OCI-LY1 (cell line): ENCODE data around the gene RASSF5.

Experiments
- H2AFZ ChIP-seq: fragments of 200-600 bp; sonication (generic), shearing (Covaris generic); 2 replicates; pipeline ENCODE4 v1.6.0; 2014; ENCODE audit warnings: antibody characterized with exemption, mild to moderate bottlenecking, low read length
- H3F3A ChIP-seq: fragments of 200-600 bp; sonication (generic), shearing (Covaris generic); 2 replicates; pipeline ENCODE4 v1.6.0; 2014; ENCODE audit warnings: mild to moderate bottlenecking, antibody characterized with exemption, low read length, moderate library complexity; ENCODE audit not compliant: insufficient read depth
- H3K27ac ChIP-seq: fragments of 200-600 bp; sonication (generic); 2 replicates; pipeline ENCODE4 v1.5.1; 2014; ENCODE audit warnings: low read length, mixed run types, mild to moderate bottlenecking, low read depth; ENCODE audit not compliant: poor library complexity, severe bottlenecking
- H3K27me3 ChIP-seq: fragments of 200-600 bp; sonication (generic); 2 replicates; pipeline ENCODE4 v1.6.0; 2014; ENCODE audit warnings: antibody characterized with exemption, mild to moderate bottlenecking, low read length, moderate library complexity; ENCODE audit not compliant: insufficient read depth
- H3K36me3 ChIP-seq: fragments of 200-600 bp; sonication (generic); 2 replicates; pipeline ENCODE4 v1.6.1; 2014; ENCODE audit warnings: mild to moderate bottlenecking, antibody characterized with exemption, low read length, moderate library complexity, mixed read lengths; ENCODE audit not compliant: insufficient read depth
- H3K4me1 ChIP-seq: fragments of 200-600 bp; sonication (generic); 2 replicates; pipeline ENCODE4 v1.5.1; 2014; ENCODE audit warnings: mild to moderate bottlenecking, low read length, moderate library complexity; ENCODE audit not compliant: insufficient read depth, severe bottlenecking
- H3K4me2 ChIP-seq: fragments of 200-600 bp; sonication (generic), shearing (Covaris generic); 2 replicates; pipeline ENCODE4 v1.6.1; 2014; ENCODE audit warnings: low read length
- H3K4me3 ChIP-seq: fragments of 200-600 bp; sonication (generic); 2 replicates; pipeline ENCODE4 v1.5.1; 2014; ENCODE audit warnings: low read length, low read depth, mild to moderate bottlenecking, mixed read lengths; ENCODE audit not compliant: poor library complexity, severe bottlenecking
- H3K79me2 ChIP-seq: fragments of 200-600 bp; shearing (Covaris generic); 2 replicates; pipeline ENCODE4 v1.6.1; 2016; ENCODE audit warnings: mixed run types, low read length, mixed read lengths; ENCODE audit not compliant: insufficient read depth
- H3K9ac ChIP-seq: fragments of 200-600 bp; sonication (generic), shearing (Covaris generic); 2 replicates; pipeline ENCODE4 v1.6.1; 2014; ENCODE audit warnings: mild to moderate bottlenecking, low read length, mixed read lengths
- H3K9me2 ChIP-seq: fragments of 200-600 bp; sonication (generic), shearing (Covaris generic); 2 replicates; pipeline ENCODE4 v1.6.1; 2014; ENCODE audit warnings: low read depth, mild to moderate bottlenecking, low read length, mixed read lengths
- H3K9me3 ChIP-seq: fragments of 200-600 bp; shearing (Covaris generic); 2 replicates; pipeline ENCODE4 v1.6.1; 2014; ENCODE audit warnings: low read length, mixed read lengths
- H4K20me1 ChIP-seq: fragments of 200-600 bp; sonication (generic), shearing (Covaris generic); 2 replicates; pipeline ENCODE4 v1.6.0; 2016; ENCODE audit warnings: mild to moderate bottlenecking, low read length; ENCODE audit not compliant: insufficient read depth
- CTCF ChIP-seq: fragments of 200-600 bp; sonication (generic), shearing (Covaris generic); IDR thresholded peaks from 2 replicates; pipeline ENCODE4 v1.5.1; 2017; ENCODE audit warnings: mild to moderate bottlenecking, antibody characterized with exemption, low read length, moderate library complexity, mixed read lengths
- EZH2 ChIP-seq: fragments of 200-600 bp; sonication (generic), shearing (Covaris generic); IDR thresholded peaks from 2 replicates; pipeline ENCODE4 v1.8.0; 2017; ENCODE audit warnings: borderline replicate concordance, mixed run types, mild to moderate bottlenecking, antibody characterized with exemption, low read length, moderate library complexity, mixed read lengths

The RASSF5 gene

DNA sequence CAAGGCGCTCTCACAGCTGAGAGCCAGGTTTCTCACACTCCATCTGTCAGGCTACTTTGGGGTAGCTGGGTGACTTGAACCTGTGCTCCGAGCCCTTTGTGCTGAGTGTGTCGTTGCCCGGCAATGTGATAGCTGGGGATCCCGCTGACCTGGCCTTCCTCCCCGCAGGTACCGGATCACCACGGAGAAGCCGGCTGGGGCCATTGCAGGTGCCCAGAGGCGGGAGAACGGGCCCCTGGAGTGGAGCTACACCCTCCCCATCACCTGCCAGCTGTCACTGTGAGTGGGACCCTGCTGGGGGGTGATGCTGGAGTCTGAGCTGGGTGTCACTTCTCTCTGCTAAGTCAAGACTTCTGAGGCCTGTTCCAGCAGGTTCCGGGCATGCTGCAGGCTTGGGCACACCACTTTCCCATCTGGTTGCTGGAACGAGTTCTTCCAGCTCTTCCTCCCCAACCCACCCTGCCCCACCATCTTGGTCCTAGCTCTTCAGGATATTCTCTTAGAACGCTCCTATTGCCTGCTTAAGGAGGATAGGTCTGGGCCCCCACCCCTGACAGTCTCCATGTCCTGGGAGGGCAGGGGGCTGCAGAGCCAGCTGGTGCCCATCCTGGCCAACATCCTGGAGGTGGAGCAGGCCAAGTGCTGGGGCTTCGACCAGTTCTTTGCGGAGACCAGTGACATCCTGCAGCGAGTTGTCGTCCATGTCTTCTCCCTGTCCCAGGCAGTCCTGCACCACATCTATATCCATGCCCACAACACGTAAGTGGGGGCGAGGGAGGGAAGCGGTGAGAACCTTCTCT is 29.6 kb upstream of the RASSF5 start:
- H3K36me3 ChIP-seq, result peaks cover 82% of the 10 kb centered on the region
- H3K9me3 ChIP-seq, result no peaks in the 10 kb centered on the region
- TF ChIP-seq EZH2, result no peak
- TF ChIP-seq CTCF, result no peak

DNA sequence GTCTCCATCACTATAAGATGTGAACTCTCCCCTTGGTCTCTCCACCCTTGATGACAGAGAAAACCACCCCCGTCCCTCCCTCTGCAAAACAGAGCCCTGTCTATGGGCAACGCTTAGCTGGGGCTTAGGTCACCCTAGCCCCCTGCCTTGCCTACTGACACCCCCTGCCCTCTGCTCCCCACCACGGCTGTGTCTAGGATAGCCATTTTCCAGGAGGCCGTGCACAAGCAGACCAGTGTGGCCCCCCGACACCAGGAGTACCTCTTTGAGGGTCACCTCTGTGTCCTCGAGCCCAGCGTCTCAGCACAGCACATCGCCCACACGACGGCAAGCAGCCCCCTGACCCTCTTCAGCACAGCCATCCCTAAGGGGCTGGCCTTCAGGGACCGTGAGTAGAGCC is 28.6 kb upstream of the RASSF5 start:
- TF ChIP-seq CTCF, result no peak
- no peak for TF ChIP-seq EZH2
- Histone ChIP-seq H3K4me2 (no peak overlapping the region), H3F3A (no peaks in the 10 kb centered on the region), H3K9ac (no peak overlapping the region), H3K79me2 (no peaks in the 10 kb centered on the region), H3K4me1 (no peaks in the 10 kb centered on the region), H3K9me2 (no peaks in the 10 kb centered on the region), H3K27me3 (no peaks in the 10 kb centered on the region), H3K9me3 (no peaks in the 10 kb centered on the region), H3K36me3 (peaks cover 83% of the 10 kb centered on the region), H4K20me1 (no peaks in the 10 kb centered on the region), H3K4me3 (no peak overlapping the region), H2AFZ (no peak overlapping the region), H3K27ac (no peak overlapping the region)

More for the DNA sequence above, 29.6 kb upstream of the RASSF5 start:
- Histone ChIP-seq H3K27me3 (no peaks in the 10 kb centered on the region), H3K4me2 (no peak overlapping the region), H3K9ac (no peak overlapping the region), H3K27ac (no peak overlapping the region), H4K20me1 (no peaks in the 10 kb centered on the region), H3K4me3 (no peak overlapping the region), H3F3A (no peaks in the 10 kb centered on the region), H2AFZ (no peak overlapping the region), H3K9me2 (no peaks in the 10 kb centered on the region), H3K4me1 (no peaks in the 10 kb centered on the region), H3K79me2 (no peaks in the 10 kb centered on the region)

- H2AFZ ChIP-seq, result no peak overlapping the region
- H3K9me2 ChIP-seq, result no peaks in the 10 kb centered on the region
- no peaks in the 10 kb centered on the region for H3K4me1 ChIP-seq
- no peaks in the 10 kb centered on the region for H3K9me3 ChIP-seq
- no peaks in the 10 kb centered on the region for H3F3A ChIP-seq
- H4K20me1 ChIP-seq, result no peaks in the 10 kb centered on the region
- H3K27me3 ChIP-seq, result no peaks in the 10 kb centered on the region
- no peak overlapping the region for H3K27ac ChIP-seq
- TF ChIP-seq CTCF (peak; percentile 82), EZH2 (no peak)
- H3K4me2 ChIP-seq, result no peak overlapping the region
- no peak overlapping the region for H3K9ac ChIP-seq
- peaks cover 81% of the 10 kb centered on the region for H3K36me3 ChIP-seq
- H3K4me3 ChIP-seq, result no peak overlapping the region
- no peaks in the 10 kb centered on the region for H3K79me2 ChIP-seq
Observed at GRCh38 chr1:206479183-206480125, 27.9 kb upstream of the RASSF5 start.
